ENCODE results near the gene NDOR1.

The NDOR1 gene

DNA sequence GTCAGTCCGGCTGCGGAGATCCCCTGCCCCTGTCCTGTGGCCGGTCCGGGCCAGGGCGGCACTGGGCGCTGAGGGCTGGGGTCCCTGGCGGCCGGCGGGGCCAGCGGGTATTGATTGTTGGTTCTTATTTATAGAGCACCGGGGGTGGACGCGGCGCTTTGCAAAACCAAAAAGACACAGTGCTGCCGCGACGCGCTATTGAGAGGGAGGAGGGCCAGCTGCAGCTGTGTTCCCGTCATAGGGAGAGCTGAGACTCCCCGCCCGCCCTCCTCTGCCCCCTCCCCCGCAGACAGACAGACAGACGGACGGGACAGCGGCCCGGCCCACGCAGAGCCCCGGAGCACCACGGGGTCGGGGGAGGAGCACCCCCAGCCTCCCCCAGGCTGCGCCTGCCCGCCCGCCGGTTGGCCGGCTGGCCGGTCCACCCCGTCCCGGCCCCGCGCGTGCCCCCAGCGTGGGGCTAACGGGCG lies 38.2 kb upstream of the NDOR1 start:
- DNase-seq: peak in 14 of 56 donors; percentile 14 to 54 (median 29)

DNA sequence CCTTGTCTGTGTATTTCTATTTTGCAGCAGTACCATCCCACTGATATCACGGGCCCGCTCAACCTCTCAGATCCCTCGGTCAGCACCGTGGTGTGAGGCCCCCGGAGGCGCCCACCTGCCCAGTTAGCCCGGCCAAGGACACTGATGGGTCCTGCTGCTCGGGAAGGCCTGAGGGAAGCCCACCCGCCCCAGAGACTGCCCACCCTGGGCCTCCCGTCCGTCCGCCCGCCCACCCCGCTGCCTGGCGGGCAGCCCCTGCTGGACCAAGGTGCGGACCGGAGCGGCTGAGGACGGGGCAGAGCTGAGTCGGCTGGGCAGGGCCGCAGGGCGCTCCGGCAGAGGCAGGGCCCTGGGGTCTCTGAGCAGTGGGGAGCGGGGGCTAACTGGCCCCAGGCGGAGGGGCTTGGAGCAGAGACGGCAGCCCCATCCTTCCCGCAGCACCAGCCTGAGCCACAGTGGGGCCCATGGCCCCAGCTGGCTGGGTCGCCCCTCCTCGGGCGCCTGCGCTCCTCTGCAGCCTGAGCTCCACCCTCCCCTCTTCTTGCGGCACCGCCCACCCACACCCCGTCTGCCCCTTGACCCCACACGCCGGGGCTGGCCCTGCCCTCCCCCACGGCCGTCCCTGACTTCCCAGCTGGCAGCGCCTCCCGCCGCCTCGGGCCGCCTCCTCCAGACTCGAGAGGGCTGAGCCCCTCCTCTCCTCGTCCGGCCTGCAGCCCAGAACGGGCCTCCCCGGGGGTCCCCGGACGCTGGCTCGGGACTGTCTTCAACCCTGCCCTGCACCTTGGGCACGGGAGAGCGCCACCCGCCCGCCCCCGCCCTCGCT lies 37.5 kb upstream of the NDOR1 start:
- peak in 3 of 56 donors; percentile 42 to 52 (median 50) for DNase-seq

DNA sequence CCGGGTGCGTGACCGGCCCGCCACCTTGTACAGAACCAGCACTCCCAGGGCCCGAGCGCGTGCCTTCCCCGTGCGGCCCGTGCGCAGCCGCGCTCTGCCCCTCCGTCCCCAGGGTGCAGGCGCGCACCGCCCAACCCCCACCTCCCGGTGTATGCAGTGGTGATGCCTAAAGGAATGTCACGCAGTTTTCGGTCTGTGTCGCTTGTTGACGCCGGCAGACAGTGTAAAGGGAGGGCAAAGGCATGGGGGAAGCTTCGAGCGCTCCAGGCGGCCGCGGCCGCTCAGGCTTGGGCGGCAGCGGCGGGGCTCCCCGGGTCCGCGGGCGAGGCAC lies 37.0 kb upstream of the NDOR1 start:
- peak in 5 of 56 donors; percentile 25 to 52 (median 36) for DNase-seq

DNA sequence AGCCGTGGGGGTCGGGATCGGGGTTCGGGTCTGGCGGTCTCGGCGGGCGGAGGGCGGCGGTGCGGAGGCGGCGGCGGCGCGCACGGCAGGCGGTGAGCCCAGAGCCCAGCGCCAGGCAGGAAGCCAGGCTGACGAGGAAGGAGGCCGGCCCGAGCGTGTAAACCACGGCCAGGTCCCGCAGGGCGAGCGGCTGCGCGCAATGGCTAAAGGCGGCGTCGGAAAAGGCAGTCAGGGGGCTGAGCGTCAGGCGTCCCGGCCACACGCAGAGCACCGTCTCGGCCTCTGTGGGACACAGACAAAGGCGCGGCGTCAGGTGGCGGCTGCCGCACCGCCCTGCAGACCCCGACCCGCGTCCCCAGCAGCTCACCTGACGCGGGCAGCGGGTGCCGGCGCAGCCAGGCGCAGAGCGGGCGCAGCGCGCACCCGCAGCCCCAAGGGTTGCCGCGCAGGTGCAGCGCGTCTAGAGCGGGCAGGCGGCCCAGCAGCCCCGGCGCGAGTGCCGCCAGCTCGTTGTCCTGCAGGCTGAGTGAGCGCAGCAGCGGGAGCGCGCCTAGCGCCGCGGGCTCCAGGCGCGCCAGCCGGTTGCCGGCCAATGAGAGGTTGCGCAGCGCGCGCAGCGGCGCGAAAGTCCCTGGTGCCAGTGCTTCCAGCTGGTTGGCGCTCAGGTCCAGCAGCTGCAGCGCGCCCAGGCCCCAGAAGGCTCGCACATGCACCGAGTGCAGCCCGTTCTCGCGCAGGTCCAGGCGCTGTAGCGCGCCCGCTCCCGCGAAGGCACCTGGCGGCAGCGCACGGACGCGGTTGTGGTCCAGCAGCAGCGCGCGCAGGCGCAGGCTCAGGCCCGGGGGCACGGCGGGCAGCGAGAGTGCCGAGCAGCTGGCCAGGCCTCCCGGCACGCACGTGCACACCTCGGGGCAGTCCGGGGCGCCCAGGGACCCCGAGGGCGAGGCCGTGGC lies 36.3 kb upstream of the NDOR1 start:
- DNase-seq: peak in 19 of 56 donors; percentile 14 to 55 (median 42)

DNA sequence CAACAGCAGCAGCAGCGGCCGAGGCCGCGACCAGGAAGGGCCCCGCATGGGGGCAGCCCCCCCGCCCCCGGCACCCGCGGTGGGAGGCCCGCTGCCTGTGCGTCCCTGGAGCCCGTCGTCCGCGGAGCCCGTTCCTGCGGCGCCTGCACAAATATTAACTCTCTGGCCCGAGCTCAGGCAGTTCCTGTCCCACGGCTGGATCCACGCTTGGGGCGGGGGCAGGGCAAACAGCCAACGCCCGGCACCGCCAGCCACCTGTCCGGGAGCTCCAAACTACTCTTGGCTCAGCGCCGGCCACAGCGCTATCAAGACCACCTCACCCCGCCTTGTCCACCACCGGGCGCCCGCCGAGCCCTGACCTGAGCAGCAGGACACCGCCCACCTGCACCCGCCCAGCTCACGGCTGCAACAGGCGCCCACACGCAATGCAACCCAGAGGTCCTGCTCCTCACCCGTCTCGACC lies 35.6 kb upstream of the NDOR1 start, which contains the start of gene LRRC26:
LRRC26 (minus strand) TSS at position 156 of the 463 bp plus-strand sequence; CDS start at position 48, 108 bp downstream.
- DNase-seq: no peak

DNA sequence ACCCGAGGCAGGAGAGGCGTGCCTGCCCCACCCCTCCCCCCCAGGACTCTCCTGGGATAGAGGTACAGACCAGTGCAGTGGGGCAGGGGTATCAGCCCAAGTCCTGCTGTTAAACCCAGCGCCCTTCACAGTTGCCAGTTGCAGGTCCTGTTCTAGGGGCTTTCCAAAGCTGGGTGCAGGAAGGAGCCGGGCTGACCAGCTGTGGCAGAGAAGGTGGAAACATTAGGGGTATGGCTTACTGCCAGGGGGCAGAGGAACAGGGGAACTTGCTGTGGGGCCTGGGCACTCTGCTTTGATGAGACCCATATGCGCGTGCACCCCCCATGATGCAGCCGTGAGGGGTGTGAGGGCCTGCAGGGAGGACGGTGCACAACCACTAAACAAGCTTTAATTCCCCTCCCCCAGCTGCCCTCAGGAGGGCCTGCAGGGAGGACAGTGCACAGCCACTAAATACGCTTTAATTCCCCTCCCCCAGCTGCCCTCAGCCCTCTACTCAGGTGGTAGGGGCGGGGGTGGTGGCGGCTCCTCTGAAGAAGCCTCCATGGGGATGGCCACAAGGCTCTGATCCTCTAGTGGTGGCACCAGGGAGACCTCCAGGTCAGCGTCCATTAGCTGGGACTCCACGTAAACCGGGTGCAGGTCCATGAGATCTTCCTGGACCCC lies 34.9 kb upstream of the NDOR1 start:
- no peak for DNase-seq

DNA sequence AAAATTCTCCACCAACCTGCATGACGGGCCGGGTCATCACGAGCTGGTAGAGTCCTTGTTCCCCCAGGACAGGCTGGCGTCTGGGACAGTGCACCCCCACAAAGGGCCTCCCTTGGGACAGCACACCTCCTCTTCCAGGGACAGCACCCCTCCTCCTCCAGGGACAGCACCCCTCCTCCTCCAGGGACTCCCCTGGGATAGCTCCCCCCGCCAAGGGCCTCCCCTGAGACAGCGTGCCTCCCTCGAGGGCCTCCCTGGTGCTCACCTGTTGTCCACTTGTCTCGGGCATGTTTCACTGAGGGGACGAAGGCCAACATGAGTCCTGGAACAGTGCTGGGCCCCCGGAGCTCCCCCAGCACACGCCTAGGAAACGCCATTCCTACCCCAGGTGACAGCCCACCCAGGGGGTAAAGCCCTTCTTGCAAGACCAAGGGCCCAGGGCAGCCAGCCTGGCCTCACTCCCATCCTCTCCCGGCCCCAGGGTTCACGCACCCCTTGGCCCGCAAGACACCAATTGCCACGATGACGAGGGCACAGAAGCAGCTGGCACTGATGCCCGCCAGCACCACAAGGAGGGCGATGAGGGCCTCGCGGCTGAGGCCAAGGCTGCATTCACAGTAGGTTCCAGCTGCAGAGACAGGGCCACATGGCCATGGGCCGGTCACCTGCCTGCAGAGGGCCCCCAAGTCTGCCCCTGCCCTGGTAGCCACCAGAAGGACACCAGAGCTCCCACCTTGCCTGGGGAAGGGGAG lies 34.2 kb upstream of the NDOR1 start:
- DNase-seq: no peak

DNA sequence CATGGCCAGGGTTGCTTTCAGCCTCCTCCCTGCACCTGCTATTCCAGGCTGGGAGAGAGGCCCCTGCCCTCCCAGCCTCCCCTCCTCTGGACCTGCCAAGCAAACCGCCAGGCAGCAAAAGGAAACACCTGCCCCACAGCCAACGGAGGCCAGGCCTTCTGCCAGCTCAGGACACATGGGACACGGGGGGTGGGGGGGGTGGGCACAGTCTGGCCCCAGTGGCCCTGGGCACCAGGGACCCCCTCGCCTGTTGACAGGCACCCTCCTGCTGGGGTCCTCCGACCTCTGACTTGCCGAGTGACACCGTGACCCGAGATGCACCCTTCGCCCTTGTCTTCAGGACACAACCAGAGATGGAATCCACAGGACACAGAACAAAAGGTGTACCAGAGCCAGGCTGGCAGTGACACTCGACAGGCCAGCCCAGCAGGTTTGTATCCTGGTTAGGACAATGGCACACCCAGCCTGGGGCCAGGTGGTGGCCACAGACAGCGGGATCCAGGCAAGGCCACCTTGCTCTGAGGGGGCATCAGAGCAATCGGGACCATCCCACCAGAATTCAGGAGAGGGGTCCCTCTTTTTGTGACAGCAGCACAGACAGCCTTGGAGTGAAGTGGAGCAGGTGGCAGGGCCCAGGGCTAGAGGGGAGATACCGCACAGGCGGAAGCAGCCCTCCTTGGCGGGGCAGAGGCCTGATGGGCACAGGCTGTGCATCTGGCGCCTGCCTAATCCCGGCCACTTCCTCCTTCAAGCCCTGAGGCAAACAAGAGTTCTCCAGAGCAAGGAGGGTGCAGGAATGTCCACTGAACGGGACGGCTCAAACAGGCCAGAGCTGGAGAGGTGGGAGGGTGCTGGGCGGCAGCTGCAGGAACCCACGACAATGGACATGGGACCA lies 32.4 kb upstream of the NDOR1 start:
- DNase-seq: no peak

DNA sequence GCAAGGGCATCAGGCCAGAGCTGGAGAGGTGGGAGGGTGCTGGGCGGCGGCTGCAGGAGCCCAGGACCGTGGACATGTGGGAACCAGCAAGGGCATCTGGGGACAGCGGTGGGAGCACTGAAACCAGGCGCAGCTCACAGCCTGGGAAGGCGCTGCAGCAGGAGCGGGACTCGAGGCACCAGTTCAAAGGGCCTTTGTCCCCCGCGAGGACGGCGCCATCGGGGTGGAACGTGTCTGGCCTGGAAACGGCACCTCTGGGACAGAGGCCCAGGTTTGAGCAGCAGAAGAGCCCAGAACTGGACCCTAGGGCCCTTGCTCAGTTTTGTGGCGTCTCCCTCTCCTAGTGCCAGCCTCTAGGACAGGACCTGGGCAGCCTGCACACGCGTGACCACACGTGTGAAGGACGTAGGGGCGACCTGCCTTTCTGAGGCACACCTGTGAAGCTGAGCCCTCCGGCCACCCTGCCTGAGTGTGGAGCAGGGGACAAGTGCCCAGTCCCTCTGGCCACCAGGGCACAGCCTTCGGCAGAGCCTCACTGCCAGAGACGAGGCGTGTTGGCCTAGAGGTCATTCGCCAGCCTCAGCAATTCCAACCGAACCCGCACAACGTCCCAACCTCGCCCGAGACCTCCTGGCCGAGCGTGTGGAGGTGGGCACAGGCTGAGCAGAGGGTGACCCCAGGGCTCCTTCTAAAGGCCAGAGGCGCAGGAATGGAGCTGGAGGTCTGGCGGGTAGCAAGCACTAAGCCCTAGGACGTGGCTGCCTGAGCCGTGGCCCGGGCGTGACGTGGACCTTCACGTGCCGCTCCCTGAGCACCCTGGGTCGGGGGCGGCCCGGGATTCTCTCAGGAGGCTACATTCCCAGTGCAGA lies 31.5 kb upstream of the NDOR1 start:
- DNase-seq: peak in 5 of 56 donors; percentile 25 to 45 (median 34)

DNA sequence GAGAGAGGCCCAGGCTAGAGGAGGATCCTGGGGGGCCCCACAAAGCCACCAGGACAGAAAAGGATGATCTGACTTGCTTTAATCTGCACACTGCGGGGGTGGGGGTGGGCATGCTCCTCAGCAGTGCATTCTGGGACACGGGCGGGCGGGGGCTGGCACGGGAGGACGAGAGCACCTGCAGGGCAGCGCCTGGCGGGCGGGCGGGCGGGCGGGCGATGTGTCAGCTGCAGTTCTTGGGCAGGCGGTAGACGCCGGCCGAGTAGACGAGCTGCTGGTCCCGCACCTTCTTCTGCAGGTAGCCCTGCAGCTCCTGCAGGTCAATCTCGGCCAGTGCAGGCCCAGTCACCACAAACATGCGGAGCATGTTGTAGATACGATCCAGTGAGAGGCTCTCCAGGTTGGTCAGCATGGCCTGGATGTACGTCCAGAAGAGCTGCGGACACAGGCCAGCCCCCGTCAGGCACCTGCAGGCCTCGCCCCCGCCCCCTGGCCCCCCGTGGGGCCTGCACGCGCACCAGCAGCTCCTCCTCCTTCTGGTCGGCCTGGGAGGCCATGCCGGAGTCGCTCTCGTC lies 30.7 kb upstream of the NDOR1 start:
- no peak for DNase-seq

DNA sequence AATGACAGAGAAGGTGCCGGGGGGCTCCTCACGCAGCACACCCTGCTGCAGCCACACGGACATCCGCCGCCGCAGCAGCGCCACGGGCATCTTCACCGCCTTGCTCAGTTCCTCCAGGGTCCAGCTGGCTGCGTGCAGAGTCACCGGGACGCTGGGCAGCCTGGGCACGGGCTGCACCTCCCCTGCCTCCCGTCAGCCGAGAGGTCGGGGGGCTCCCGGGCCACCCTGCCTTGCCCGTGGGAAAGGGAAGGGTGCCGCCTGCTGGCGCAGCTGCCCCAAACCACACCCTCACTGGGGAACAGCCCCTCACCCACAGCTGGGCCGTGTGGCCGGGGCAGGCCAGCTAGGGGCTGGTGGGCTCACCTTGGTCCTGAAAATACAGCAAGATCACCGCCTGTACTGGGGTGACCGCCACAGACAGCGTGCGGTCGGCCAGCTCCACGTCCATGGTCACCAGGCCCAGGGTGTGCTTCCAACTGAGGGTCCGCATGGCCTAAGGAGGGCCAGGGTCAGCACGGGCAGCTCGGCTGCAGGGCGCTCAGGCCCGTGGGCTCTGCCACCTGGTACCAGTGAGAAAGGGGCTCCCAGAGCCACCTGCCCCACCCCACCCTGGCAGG lies 30.0 kb upstream of the NDOR1 start:
- no peak for DNase-seq

DNA sequence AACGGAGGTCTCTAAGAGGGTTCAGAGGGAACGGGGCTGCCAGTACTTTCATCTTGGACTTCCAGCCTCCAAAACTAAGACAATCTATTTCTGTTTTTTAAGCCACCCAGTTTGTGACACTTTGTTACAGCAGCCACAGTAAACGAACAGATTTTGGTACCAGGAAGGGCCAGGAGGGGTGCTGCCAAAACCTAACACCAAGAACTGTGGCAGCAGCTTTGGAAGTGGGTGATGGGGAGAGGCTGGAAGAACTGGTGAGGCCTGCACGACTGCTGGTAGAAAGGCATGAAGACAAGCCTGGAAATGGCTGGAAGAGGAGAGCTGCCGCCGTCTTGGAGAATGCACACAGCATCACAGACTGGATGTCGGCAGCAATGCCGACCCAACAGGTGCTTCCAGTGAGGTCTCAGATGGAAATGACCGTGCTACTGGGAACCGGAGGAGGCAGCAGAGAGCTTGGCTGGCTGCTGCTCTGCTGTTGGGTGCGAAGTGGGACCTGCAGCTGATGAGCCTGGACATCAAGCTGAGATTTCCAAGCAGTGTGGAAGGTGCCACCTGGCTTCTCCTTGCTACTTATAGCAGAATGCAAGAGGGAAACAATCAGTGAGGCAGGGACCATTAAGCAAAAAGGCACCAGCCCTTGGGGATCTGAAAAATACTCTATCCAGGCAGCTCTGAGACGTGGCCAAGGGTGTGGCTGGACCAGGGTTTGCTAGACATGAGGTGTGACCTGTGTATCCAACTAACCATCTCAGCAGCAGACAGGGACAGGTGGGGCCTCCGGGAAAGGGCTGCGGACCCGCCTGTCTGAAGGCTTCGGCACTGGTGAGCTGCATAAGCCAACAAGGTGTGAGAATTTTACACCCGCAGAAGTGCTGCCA lies 29.0 kb upstream of the NDOR1 start:
- DNase-seq: peak in 8 of 56 donors; percentile 8 to 36 (median 22)

DNA sequence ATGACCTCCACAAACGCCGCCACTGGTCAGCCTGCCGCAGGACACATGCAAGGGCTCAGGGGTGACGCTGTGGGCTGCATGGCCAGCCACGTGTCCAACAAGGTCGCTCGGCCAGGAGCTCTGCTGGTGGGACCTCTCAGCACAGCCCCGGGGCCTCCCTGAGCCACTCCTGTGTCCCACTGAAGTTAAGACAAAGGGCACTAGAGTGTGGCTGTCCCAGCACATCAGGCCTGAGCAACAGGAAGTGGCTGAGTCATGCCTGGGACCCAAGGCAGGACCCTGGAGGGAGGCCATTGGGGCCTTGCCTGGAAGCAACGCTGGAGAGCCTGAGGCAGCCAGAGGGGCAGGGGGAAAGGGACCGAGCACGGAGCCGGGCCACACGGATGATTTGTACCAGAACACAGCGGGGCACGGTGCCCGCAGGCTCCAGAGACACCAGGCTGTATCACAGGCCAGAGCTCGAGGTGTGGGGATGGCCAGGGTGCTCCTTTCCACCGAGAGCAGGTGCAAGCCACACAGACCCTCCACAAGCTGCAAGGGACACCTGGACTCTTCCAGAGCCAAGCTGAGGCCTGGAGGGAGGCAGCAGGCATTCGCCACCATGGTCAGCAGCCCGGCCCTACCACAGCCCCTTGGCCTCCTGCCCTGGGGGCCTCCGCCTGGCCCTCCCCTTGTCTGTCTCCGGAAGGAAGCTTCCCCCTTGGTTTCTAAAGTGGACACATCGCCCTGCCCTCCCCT lies 27.1 kb upstream of the NDOR1 start:
- DNase-seq: no peak

DNA sequence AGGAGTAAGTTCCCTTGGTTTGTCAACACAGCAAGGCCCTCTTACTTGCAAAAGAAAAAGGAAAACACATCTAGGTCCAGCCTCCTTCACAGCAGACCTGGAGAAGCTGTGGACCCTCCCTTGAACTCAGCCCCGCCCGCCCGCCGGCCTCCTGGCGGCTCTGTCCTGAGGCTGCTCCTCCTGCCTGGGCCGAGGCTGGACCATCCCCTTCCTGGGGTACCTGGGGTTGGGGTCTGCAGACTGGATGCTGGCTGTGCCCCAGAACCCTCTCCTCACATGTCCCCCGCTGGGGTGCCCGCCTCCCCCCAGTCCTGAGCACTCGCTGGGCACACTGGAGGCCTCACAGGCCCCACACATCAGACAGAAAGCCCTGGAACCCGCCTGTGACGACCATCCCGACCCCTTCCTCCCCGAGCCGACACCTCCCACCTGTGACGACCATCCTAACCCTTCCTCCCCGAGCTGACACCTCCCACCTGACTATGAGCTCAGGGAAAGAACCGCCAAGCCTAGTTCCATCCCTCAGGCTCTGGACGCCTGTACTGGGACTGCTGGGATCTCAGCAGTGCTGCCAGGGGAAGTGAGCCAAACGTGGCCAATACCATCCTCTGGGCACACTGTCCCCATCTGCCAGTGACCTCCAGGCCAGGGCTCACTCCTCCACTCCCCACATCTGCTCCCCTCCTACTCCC lies 26.4 kb upstream of the NDOR1 start:
- DNase-seq: no peak

DNA sequence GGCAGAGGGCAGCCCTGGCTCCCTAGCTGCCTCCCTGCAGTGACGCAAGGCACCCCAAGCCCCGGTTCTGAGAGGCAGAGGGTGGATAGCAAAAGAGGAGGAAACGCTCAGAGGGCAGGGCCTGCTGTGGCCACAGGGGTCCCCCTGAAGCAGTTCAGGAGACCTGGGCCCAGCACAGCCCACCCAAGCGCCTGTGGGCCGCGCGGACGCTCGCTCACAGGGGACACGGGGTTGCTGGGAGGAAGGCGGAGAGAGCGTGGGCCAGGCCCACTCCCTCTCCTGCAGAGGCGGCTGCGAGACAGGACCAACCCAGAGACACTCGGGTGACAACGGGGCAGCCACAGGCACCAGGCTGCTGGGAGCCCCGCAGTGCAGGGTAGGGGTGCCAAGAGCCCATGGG lies 25.7 kb upstream of the NDOR1 start:
- no peak for DNase-seq
